HepG2 (cell line): Measurements from ENCODE around the gene MAGI1. TPM values are rescaled to one million over a fixed set of nuclear protein-coding genes. Genes with fewer than 3 reads are reported as not detected.

Source experiments
- ETS1 ChIP-seq: sonication (generic); formaldehyde crosslinking; IDR thresholded peaks from 2 replicates; pipeline ENCODE4 v1.4.0; 2020; ENCODE audit warnings: missing genetic modification reagents
- GPN1 ChIP-seq: sonication (generic); formaldehyde crosslinking; IDR thresholded peaks from 2 replicates; pipeline ENCODE4 v1.5.1; 2020; ENCODE audit warnings: missing genetic modification reagents, borderline replicate concordance
- MEIS1 ChIP-seq: sonication (generic); formaldehyde crosslinking; IDR thresholded peaks from 2 replicates; pipeline ENCODE4 v1.9.0; 2021; ENCODE audit warnings: mild to moderate bottlenecking, missing genetic modification reagents, moderate library complexity, borderline replicate concordance
- SMAD1 ChIP-seq: sonication (generic); formaldehyde crosslinking; IDR thresholded peaks from 2 replicates; pipeline ENCODE4 v1.4.0; 2020; ENCODE audit warnings: missing genetic modification reagents, low read depth, mild to moderate bottlenecking, borderline replicate concordance
- ZBTB37 ChIP-seq: sonication (generic); formaldehyde crosslinking; IDR thresholded peaks from 2 replicates; pipeline ENCODE4 v1.4.0; 2020; ENCODE audit warnings: mild to moderate bottlenecking, missing genetic modification reagents
- ZNF558 ChIP-seq: sonication (generic); formaldehyde crosslinking; IDR thresholded peaks from 2 replicates; pipeline ENCODE4 v1.9.0; 2022; ENCODE audit warnings: mild to moderate bottlenecking, missing genetic modification reagents, borderline replicate concordance
- ZNF775 ChIP-seq: sonication (generic); formaldehyde crosslinking; IDR thresholded peaks from 2 replicates; pipeline ENCODE4 v1.4.0; 2020; ENCODE audit warnings: missing genetic modification reagents, mild to moderate bottlenecking, moderate library complexity, borderline replicate concordance
- ZSCAN5A ChIP-seq: sonication (generic); formaldehyde crosslinking; IDR thresholded peaks from 2 replicates; pipeline ENCODE4 v1.8.0; 2022; ENCODE audit warnings: mild to moderate bottlenecking, missing genetic modification reagents, borderline replicate concordance
- polyA plus RNA-seq, 8 experiments: library from polyadenylated mRNA; depleted of rRNA in 3 of 8; stranded (reverse) in 7 of 8; unstranded in 1 of 8; fragments of >200 nt; fragmentation: Illumina TruSeq in 4 of 8; extraction: Trizol in 4 of 8; gene quantifications; 2 replicates each; pipeline versions ENCODE4 v1.2.1 to v1.2.3, GENCODE V29; 2011 to 2016; ENCODE audit warnings: low read depth in 4 of 8, missing spikeins in 1 of 8, mixed read lengths in 1 of 8; ENCODE audit not compliant: insufficient read depth in 1 of 8
- total RNA-seq, 5 experiments: library from RNA; depleted of rRNA; stranded (reverse); fragments of >200 nt; fragmentation: Illumina TruSeq; extraction: Trizol; gene quantifications; 2 replicates each; pipeline ENCODE4 v1.2.3, GENCODE V29; 2016; ENCODE audit warnings: low read depth in 1 of 5
- TF ChIP-seq, protein P1 (sequence below): sonication (generic); formaldehyde crosslinking; IDR thresholded peaks from 2 replicates; pipeline ENCODE4 v1.8.1; 2023; ENCODE audit warnings: mild to moderate bottlenecking, missing genetic modification reagents
- TF ChIP-seq, protein P2 (sequence below): fragments of 450-650 bp; IDR thresholded peaks from 2 replicates; pipeline ENCODE4 v1.6.1; 2017

Gene MAGI1
- total and polyA plus RNA-seq, 2 of the 13 experiments (the other 11 are each of a cell fraction or from before 2014, with no cell fraction given), result 22.2 to 26.0 TPM

DNA sequence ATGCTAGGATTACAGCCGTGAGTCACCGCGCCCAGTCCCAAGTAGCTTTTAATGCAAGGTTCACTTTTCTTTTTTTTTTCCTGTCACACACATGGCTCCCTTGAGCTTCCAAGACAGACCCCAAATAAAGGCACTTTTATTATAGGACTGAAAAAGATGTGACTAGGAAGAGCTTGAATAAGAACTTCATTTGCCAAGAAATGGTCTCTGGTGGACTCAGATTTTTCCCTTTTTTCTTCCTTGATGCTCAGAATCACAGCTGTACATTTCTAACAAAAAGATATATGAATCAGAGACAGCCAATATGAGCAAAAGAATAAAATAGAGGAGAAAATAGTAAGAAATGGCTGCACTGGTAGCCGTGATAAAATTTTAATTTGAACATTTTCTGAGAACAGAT is 337.2 kb downstream of the MAGI1 start (continued):
- TF ChIP-seq ZSCAN5A (CRISPR knock-in tag) (no peak), GPN1 (CRISPR knock-in tag) (no peak), ZNF775 (CRISPR knock-in tag) (no peak), SMAD1 (CRISPR knock-in tag) (no peak), ETS1 (no peak), MEIS1 (CRISPR knock-in tag) (no peak), ZNF558 (CRISPR knock-in tag) (no peak), ZBTB37 (no peak)
- TF ChIP-seq, protein P1, sequence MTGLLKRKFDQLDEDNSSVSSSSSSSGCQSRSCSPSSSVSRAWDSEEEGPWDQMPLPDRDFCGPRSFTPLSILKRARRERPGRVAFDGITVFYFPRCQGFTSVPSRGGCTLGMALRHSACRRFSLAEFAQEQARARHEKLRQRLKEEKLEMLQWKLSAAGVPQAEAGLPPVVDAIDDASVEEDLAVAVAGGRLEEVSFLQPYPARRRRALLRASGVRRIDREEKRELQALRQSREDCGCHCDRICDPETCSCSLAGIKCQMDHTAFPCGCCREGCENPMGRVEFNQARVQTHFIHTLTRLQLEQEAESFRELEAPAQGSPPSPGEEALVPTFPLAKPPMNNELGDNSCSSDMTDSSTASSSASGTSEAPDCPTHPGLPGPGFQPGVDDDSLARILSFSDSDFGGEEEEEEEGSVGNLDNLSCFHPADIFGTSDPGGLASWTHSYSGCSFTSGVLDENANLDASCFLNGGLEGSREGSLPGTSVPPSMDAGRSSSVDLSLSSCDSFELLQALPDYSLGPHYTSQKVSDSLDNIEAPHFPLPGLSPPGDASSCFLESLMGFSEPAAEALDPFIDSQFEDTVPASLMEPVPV (CRISPR knock-in tag), result no peak
- TF ChIP-seq, protein P2, sequence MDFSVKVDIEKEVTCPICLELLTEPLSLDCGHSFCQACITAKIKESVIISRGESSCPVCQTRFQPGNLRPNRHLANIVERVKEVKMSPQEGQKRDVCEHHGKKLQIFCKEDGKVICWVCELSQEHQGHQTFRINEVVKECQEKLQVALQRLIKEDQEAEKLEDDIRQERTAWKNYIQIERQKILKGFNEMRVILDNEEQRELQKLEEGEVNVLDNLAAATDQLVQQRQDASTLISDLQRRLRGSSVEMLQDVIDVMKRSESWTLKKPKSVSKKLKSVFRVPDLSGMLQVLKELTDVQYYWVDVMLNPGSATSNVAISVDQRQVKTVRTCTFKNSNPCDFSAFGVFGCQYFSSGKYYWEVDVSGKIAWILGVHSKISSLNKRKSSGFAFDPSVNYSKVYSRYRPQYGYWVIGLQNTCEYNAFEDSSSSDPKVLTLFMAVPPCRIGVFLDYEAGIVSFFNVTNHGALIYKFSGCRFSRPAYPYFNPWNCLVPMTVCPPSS, result no peak
- TF ChIP-seq, all 625 proteins: peak for 0
